GM18909 (cell line): Measurements from ENCODE around the gene MRPL50.

Experiments
- ATAC-seq: cut with Tn5 transposase; IDR thresholded peaks from one replicate; pipeline ENCODE4 v1.9.1; 2021; ENCODE audit warnings: mild to moderate bottlenecking; ENCODE audit not compliant: unreplicated experiment, poor library complexity

The MRPL50 gene

GRCh38 chr9:101398068-101398929, at the start of gene MRPL50, which contains the start of gene ZNF189:
Gene MRPL50, minus strand, starts transcription at chr9:101398618. Its CDS starts 26 bp downstream, at chr9:101398592.
Gene ZNF189, plus strand, starts transcription at chr9:101398851. Its CDS starts 306 bp downstream, at chr9:101399157.
- ATAC-seq: peak; percentile 99

- no peak for ATAC-seq
Measured at GRCh38 chr9:101446732-101447131, 48.3 kb upstream of the MRPL50 start.

- ATAC-seq: no peak
Measured at GRCh38 chr9:101445353-101446029, 47.1 kb upstream of the MRPL50 start.

GRCh38 chr9:101443364-101443771, 45.0 kb upstream of the MRPL50 start:
- ATAC-seq: no peak

GRCh38 chr9:101442736-101443135, 44.3 kb upstream of the MRPL50 start:
- ATAC-seq: no peak

GRCh38 chr9:101442318-101442717, 43.9 kb upstream of the MRPL50 start:
- no peak for ATAC-seq

GRCh38 chr9:101440714-101441230, 42.4 kb upstream of the MRPL50 start:
- ATAC-seq: no peak

- ATAC-seq: no peak
Measured at GRCh38 chr9:101438523-101438922, 40.1 kb upstream of the MRPL50 start.

GRCh38 chr9:101437806-101438232, 39.4 kb upstream of the MRPL50 start:
- no peak for ATAC-seq

- no peak for ATAC-seq
Measured at GRCh38 chr9:101435601-101436079, 37.2 kb upstream of the MRPL50 start, which contains the start of gene ALDOB. Gene ALDOB, minus strand, starts transcription at chr9:101435774. Its CDS starts 4,887 bp downstream, at chr9:101430887.

GRCh38 chr9:101434998-101435397, 36.6 kb upstream of the MRPL50 start:
- ATAC-seq: no peak

GRCh38 chr9:101433229-101433628, 34.8 kb upstream of the MRPL50 start:
- no peak for ATAC-seq

- no peak for ATAC-seq
Measured at GRCh38 chr9:101432740-101433139, 34.3 kb upstream of the MRPL50 start.

- no peak for ATAC-seq
Measured at GRCh38 chr9:101432171-101432570, 33.8 kb upstream of the MRPL50 start.

- no peak for ATAC-seq
Measured at GRCh38 chr9:101429736-101430135, 31.3 kb upstream of the MRPL50 start.

GRCh38 chr9:101428909-101429308, 30.5 kb upstream of the MRPL50 start:
- no peak for ATAC-seq

GRCh38 chr9:101427957-101428655, 29.7 kb upstream of the MRPL50 start:
- ATAC-seq: peak; percentile 56

- no peak for ATAC-seq
Measured at GRCh38 chr9:101427358-101427757, 28.9 kb upstream of the MRPL50 start.

- ATAC-seq: no peak
Measured at GRCh38 chr9:101421653-101422065, 23.2 kb upstream of the MRPL50 start.

- no peak for ATAC-seq
Measured at GRCh38 chr9:101419863-101420262, 21.4 kb upstream of the MRPL50 start.
